Esophagus squamous epithelium (tissue), 5 donors: Measurements from ENCODE around the gene RASL10B. TPM values are rescaled to one million over a fixed set of nuclear protein-coding genes. Genes with fewer than 3 reads are reported as not detected.
A peak's percentile ranks its signal among the peaks of the same experiment; 100 is the strongest.

Source experiments
- DNase-seq: peaks from one replicate; lab custom pipeline; 2025; lab: John Stamatoyannopoulos, UW
- H3K27ac ChIP-seq, 4 donors: fragments of 200-600 bp; sonication (generic); one replicate each; pipeline ENCODE4 v1.5.1; 2016 to 2019; ENCODE audit warnings: mild to moderate bottlenecking in 1 of 4
- H3K27me3 ChIP-seq, 4 donors: fragments of 200-600 bp; sonication (generic); 1 replicate in 3 of 4; 2 replicates in 1 of 4; pipeline versions ENCODE4 v1.5.1 to v1.6.0; 2017 to 2021; ENCODE audit warnings: antibody characterized with exemption in 1 of 4
- H3K36me3 ChIP-seq, 3 donors: fragments of 200-600 bp; sonication (generic); one replicate each; pipeline ENCODE4 v1.5.1; 2016 to 2019
- H3K4me1 ChIP-seq, 3 donors: fragments of 200-600 bp; sonication (generic); one replicate each; pipeline ENCODE4 v1.5.1; 2017 to 2019
- H3K4me3 ChIP-seq, 4 donors: fragments of 200-600 bp; sonication (generic); 1 replicate in 3 of 4; 2 replicates in 1 of 4; pipeline ENCODE4 v1.5.1; 2016 to 2019; ENCODE audit warnings: mild to moderate bottlenecking in 2 of 4, moderate library complexity in 1 of 4
- H3K9me3 ChIP-seq, 3 donors: fragments of 200-600 bp; sonication (generic); one replicate each; pipeline ENCODE4 v1.5.1; 2016 to 2019
- POLR2A ChIP-seq, 4 donors: fragments of 450-650 bp; IDR thresholded peaks; one replicate each; pipeline ENCODE4 v1.6.1; 2017; ENCODE audit warnings: antibody characterized with exemption in 4 of 4, mild to moderate bottlenecking in 4 of 4, moderate library complexity in 3 of 4
- WGBS, 2 donors: methylation state at CpG; one replicate each; pipeline ENCODE4 v1.1.5; 2018; 5-methylcytosine and 5-hydroxymethylcytosine counted together
- intact Hi-C: fragments of 100-400 bp; cut with DNase I; formaldehyde crosslinking; loops from one replicate; pipeline ENCODE4 v1.15.0; 2022
- total RNA-seq, 4 donors: library from RNA; depleted of rRNA; stranded (reverse); fragments of >200 nt; gene quantifications; one replicate each; pipeline ENCODE4 v1.1.0, GENCODE V29; 2016
- TF ChIP-seq, protein P1 (sequence below), 6 experiments: fragments of 450-650 bp in 4 of 6; fragments of 200-600 bp in 2 of 6; sonication (generic) in 2 of 6; IDR thresholded peaks; one replicate each; pipeline ENCODE4 v1.5.1; 2016 to 2019; ENCODE audit warnings: antibody characterized with exemption in 6 of 6, mild to moderate bottlenecking in 4 of 6, moderate library complexity in 4 of 6
- donor health status: DM: yes; HTN: yes; CAD: no.

RASL10B gene
- total RNA-seq, 4 donors from 2014 or later = 0.34 to 1.5 (median 0.89) TPM

- Histone ChIP-seq H3K27ac (peak overlapping the region; percentile 70 to 86 (median 82)), H3K9me3 (no peaks in the 10 kb centered on the region), H3K27me3 (peaks cover 0 to 2% (median 0%) of the 10 kb centered on the region in 4 donors), H3K4me1 (peaks cover 20 to 65% (median 56%) of the 10 kb centered on the region in 3 donors), H3K4me3 (no peak overlapping the region), H3K36me3 (peaks cover 0 to 28% (median 0%) of the 10 kb centered on the region in 3 donors)
- no peak for DNase-seq
- TF ChIP-seq, protein P1, sequence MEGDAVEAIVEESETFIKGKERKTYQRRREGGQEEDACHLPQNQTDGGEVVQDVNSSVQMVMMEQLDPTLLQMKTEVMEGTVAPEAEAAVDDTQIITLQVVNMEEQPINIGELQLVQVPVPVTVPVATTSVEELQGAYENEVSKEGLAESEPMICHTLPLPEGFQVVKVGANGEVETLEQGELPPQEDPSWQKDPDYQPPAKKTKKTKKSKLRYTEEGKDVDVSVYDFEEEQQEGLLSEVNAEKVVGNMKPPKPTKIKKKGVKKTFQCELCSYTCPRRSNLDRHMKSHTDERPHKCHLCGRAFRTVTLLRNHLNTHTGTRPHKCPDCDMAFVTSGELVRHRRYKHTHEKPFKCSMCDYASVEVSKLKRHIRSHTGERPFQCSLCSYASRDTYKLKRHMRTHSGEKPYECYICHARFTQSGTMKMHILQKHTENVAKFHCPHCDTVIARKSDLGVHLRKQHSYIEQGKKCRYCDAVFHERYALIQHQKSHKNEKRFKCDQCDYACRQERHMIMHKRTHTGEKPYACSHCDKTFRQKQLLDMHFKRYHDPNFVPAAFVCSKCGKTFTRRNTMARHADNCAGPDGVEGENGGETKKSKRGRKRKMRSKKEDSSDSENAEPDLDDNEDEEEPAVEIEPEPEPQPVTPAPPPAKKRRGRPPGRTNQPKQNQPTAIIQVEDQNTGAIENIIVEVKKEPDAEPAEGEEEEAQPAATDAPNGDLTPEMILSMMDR (IDR thresholded peaks at IDR 0.05) = no peak
- no peak for TF ChIP-seq POLR2A (IDR thresholded peaks at IDR 0.05)
- WGBS, 2 donors = 26 to 35% methylated on average over 4 to 6 of the region's 10 CpGs
- intact Hi-C loops = no loop called here
These were observed 42.4 kb downstream of the RASL10B start for GRCh38 chr17:35773679-35774425.

GRCh38 chr17:35774499-35774898, 43.1 kb downstream of the RASL10B start:
- WGBS, 2 donors = 38 to 42% methylated on average over 3 to 4 of the region's 5 CpGs
- no peaks in the 10 kb centered on the region for H3K9me3 ChIP-seq
- H3K4me3 ChIP-seq = peak overlapping the region in 2 of 4 donors; percentile 12 to 24
- peak in 2 of 4 donors; percentile 43 to 48 for TF ChIP-seq POLR2A (IDR thresholded peaks at IDR 0.05)
- TF ChIP-seq, protein P1 (IDR thresholded peaks at IDR 0.05) = peak in 1 of 6 experiments; percentile 7
- H3K36me3 ChIP-seq = peaks cover 0 to 34% (median 0%) of the 10 kb centered on the region in 3 donors
- DNase-seq = no peak
- peaks cover 0 to 2% (median 0%) of the 10 kb centered on the region in 4 donors for H3K27me3 ChIP-seq
- intact Hi-C loops = no loop called here
- peaks cover 20 to 69% (median 59%) of the 10 kb centered on the region in 3 donors for H3K4me1 ChIP-seq
- peak overlapping the region; percentile 70 to 86 (median 82) for H3K27ac ChIP-seq

DNA sequence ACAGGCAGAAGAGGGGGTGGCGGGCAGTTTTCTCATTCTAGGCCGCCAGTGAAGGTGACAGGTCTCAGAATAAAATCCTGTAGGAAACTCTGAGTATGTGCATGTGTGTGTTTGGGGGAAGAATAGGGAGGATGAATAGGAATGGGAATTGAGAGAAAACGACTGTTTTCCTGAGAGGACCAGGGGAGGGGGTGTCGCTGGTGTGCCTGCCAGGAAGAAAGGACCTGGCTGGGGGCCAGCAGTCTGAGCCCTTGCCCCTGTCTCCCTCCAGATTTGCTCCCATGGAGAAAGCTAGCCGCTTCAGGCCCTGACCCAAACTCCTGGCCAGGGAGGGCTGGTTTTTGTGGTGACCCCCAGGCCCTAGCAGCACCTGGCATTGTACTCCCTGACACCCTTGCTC, 43.6 kb downstream of the RASL10B start:
- intact Hi-C loops = no loop called here
- TF ChIP-seq, protein P1 (IDR thresholded peaks at IDR 0.05) = no peak
- TF ChIP-seq POLR2A (IDR thresholded peaks at IDR 0.05) = no peak
- Histone ChIP-seq H3K36me3 (peaks cover 0 to 38% (median 0%) of the 10 kb centered on the region in 3 donors), H3K9me3 (no peaks in the 10 kb centered on the region), H3K4me3 (peak overlapping the region in 2 of 4 donors; percentile 12 to 24), H3K27ac (peak overlapping the region; percentile 70 to 86 (median 82)), H3K27me3 (peaks cover 0 to 2% (median 0%) of the 10 kb centered on the region in 4 donors), H3K4me1 (peaks cover 20 to 69% (median 59%) of the 10 kb centered on the region in 3 donors)
- no peak for DNase-seq
- WGBS, 2 donors = 24 to 54% methylated on average over 4 to 5 of the region's 5 CpGs

GRCh38 chr17:35775583-35775982, 44.1 kb downstream of the RASL10B start:
- peak overlapping the region in 1 of 4 donors; percentile 24 for H3K4me3 ChIP-seq
- DNase-seq = no peak
- H3K27ac ChIP-seq = peak overlapping the region; percentile 70 to 86 (median 82)
- peaks cover 0 to 44% (median 0%) of the 10 kb centered on the region in 3 donors for H3K36me3 ChIP-seq
- TF ChIP-seq POLR2A (IDR thresholded peaks at IDR 0.05) = no peak
- TF ChIP-seq, protein P1 (IDR thresholded peaks at IDR 0.05) = no peak
- H3K9me3 ChIP-seq = no peaks in the 10 kb centered on the region
- H3K27me3 ChIP-seq = peaks cover 0 to 2% (median 0%) of the 10 kb centered on the region in 4 donors
- 40 to 48% methylated on average over 4 to 6 of the region's 6 CpGs for WGBS, 2 donors
- intact Hi-C loops = no loop called here
- H3K4me1 ChIP-seq = peaks cover 20 to 69% (median 59%) of the 10 kb centered on the region in 3 donors

GRCh38 chr17:35778641-35779196, 47.3 kb downstream of the RASL10B start:
- intact Hi-C loops = no loop called here
- Histone ChIP-seq H3K4me1 (peaks cover 26 to 75% (median 56%) of the 10 kb centered on the region in 3 donors), H3K4me3 (no peak overlapping the region), H3K27ac (peak overlapping the region; percentile 53 to 83 (median 82)), H3K36me3 (peaks cover 0 to 36% (median 0%) of the 10 kb centered on the region in 3 donors), H3K9me3 (no peaks in the 10 kb centered on the region), H3K27me3 (no peaks in the 10 kb centered on the region)
- no peak for DNase-seq
- WGBS, 2 donors = 54 to 78% methylated on average over 4 to 7 of the region's 16 CpGs
- no peak for TF ChIP-seq POLR2A (IDR thresholded peaks at IDR 0.05)
- TF ChIP-seq, protein P1 (IDR thresholded peaks at IDR 0.05) = no peak
